HG03432 (cell line): ENCODE measurements around the gene PACS1.
"Not testable (repeated sequence)": the region's sequence is repeated elsewhere in the genome, so short reads cannot be mapped to it uniquely, and the experiment has no call there.

Experiments used
- ATAC-seq: cut with Tn5 transposase; IDR thresholded peaks from one replicate; pipeline ENCODE4 v1.9.1; 2021; ENCODE audit warnings: mild to moderate bottlenecking, moderate library complexity; ENCODE audit not compliant: unreplicated experiment

Gene PACS1

DNA sequence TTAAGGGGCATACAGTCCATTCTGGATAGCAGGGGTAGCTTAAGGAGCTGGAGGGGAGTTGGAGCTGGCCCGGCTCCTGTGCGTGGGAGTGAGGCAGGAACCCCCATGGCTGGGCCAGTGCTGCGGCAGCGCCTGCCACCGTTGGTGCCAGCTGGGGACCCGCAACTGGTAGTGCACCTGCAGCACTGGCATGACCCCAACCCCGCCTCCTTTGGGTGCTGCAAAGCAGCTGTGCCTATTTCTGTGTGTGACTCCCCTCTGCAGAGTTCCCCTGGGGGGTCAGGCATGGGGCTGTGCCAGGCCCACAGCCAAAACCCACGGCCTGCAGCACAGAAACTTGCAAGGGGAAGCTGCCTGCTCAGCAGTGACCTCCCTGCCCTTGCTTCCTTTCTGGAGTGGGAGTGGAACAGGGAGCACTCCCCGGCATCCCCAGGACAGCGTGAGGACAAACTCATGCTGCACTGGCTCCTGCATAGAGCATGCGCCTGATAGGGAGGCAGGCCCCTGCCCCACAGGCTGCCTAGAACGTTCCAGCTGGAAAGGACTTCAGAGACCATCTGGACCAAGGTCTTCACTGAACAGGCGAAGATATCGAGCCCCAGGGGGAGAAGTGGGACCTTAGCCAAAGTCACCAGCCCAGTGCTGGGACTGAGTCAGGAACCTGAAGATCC, 172.2 kb downstream of the PACS1 start:
- no peak for ATAC-seq

DNA sequence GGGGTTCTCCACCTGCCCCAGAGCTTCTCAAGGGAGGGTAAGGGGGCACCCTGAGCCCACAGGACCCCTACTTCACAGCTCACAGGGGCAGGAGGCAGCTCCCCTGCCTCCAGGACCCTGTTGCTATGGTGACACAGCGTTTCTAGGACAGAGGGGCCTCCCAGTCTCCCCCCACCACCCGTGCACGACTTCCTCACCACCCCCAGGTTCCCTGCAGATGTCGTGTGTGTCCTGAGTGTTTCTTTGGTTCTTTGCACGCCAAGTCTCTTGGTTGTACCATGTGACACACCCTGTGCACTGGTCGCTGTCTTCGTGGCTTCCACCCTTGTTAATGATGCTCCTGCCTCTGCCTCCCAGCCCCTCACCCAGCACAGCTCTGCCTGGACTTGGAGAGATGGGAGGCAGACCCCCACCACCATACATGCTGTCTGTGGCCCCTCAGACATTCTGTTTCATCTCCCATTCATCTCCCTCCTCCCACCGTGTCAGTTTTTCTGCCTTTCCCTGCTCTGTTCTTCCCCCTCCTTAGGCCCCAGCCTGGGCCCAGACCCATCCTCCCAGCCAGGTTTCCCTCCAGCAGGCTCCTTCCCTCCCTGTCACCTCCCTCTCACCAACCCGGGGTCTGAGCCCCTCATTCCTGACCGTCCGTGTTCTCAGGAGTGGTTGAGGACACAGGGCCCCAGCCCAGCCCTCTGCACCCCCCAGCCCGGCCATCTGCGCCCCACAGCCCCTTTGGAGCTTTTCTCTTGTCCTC, 173.9 kb downstream of the PACS1 start:
- no peak for ATAC-seq

- ATAC-seq = no peak
Measured at GRCh38 chr11:66247295-66247694, 177.2 kb downstream of the PACS1 start.

DNA sequence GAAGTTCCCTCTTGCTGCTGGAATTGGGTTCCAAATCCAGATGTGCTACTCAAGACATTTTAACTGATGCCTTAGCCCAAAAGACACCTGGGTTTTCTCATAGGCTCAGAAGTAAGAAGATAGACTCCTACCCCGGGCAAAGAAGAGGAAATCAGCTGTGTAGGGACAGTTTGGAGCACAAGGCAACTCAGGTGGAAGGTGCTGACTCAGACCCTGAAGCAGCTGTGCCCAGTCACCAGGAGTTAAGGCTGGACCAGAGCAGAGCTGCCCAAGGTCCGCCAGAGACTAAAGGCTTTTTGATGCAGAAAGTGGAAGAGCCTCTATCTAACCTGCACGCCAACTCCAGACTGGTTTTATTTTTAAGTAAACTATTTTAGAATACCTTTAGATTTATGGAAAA, 177.7 kb downstream of the PACS1 start:
- ATAC-seq = no peak

DNA sequence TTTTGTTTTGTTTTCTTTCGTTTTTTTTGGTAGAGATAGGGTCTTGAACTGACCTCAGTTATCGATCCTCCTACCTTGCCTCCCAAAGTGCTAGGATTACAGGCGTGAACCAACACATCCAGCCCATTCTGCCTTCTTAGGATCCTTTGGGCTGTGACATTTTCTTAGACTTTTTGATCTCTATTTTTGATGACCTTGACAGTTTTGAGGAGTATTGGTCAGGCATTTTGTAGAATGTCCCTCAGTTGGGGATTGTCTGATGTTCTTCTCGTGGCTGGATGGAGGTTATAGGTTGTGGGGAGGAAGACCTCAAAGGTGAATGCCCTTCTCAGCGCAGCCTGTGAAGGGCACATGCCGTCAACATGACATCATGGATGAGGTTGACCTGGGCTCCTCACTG, 178.8 kb downstream of the PACS1 start:
- no peak for ATAC-seq

- ATAC-seq = no peak
Measured at GRCh38 chr11:66251809-66252208, 181.7 kb downstream of the PACS1 start.

DNA sequence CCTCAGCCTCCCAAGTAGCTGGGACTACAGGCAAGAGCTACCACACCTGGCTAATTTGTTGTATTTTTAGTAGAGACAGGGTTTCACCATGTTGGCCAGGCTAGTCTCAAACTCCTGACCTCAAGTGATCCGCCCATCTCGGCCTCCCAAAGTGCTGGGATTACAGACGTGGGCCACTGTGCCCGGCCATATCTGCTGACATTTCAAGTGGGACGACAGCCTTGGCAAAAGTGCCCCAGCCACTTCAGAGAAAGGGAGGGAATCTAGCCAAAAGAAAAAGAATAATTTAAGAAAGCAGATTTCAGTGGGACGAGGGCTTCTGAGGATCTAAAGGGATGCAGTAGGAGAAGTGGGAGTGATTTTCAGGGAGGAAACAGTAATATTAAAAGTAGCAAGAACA, 183.0 kb downstream of the PACS1 start:
- not testable (repeated sequence) for ATAC-seq

DNA sequence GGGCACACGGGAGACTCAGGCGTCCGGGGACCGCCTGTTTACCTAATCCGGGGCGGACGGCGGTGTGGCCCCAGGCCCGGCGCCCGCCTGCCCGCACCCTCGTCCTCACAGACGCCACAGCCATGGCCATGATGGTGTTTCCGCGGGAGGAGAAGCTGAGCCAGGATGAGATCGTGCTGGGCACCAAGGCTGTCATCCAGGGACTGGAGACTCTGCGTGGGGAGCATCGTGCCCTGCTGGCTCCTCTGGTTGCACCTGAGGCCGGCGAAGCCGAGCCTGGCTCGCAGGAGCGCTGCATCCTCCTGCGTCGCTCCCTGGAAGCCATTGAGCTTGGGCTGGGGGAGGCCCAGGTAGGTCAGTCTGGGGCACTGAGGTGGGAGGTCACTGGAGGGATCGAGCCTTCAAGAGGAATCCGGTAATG, 188.4 kb downstream of the PACS1 start:
- no peak for ATAC-seq

DNA sequence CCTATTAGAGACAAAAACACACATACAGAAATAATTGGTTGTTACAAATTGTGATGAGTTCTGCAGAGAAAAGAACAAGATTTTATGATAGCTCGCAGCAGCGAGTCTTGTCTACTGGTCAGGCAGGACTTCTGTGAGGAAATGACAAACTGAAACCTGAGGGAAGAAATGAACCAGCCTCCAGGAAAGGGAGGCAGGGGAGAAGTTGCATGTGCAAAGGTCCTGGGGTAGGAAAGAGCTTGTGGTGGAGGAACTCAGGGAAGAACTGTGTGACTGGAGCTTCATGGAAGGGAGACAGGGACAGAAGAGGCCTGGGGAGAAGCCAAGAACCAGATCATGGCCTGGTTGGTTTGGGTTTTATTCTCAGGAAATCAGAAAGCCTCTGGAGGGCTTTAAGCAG, 189.2 kb downstream of the PACS1 start:
- no peak for ATAC-seq

- no peak for ATAC-seq
Measured at GRCh38 chr11:66259956-66260355, 189.9 kb downstream of the PACS1 start.

GRCh38 chr11:66261578-66261977, 191.5 kb downstream of the PACS1 start:
- no peak for ATAC-seq

DNA sequence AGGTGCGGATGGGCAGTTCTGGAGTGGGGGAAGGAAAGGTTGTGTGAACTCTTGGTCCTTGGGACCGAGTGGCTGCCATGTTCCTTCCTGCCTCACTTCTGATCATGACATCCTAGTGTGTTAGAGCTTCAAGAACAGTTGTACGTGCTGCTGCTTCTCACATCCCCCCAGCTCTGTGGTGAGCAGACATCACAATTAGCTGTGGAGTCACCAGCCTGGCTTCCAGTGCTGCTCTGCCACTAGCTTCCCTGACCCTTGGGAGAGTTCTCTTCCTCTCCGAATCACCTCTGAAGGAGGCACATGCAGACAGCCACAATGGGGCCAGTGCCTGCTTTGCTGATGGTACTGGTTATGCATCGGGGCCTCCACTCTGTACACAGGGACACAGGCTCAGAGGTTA, 192.1 kb downstream of the PACS1 start:
- ATAC-seq = no peak

DNA sequence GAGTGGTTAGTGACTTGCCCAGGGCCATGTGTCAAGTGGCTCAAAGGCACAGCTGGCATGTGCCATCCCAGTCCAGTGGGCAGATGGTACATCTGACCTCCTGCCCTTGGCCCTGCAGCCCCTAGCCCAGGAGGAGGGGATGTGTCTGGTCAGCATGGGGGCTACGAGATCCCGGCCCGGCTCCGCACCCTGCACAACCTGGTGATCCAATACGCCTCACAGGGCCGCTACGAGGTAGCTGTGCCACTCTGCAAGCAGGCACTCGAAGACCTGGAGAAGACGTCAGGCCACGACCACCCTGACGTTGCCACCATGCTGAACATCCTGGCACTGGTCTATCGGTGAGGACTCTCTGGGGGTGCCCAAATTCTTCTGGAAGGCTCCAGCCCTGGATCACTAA, 192.6 kb downstream of the PACS1 start:
- ATAC-seq = no peak

- no peak for ATAC-seq
Measured at GRCh38 chr11:66263231-66263630, 193.2 kb downstream of the PACS1 start.

GRCh38 chr11:66263785-66264184, 193.7 kb downstream of the PACS1 start:
- ATAC-seq = no peak

DNA sequence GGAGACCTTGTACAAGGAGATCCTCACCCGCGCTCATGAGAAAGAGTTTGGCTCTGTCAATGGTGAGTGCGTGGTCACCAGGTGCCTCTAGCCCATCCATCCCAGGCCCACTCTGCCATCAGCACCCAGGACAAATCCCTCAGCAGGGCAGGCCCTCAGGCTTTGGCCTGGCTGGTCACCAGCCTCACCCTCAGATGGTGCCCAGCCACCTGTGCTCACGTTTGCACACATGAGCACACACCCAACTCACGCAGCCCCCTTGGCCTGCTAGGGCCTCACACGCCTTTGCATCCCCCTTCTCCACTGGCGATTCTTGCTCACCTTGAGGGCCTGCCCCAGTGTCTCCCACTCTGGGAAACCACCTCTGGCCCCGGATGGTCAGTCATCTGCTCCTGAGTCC, 194.3 kb downstream of the PACS1 start:
- no peak for ATAC-seq

GRCh38 chr11:66264914-66265313, 194.8 kb downstream of the PACS1 start:
- no peak for ATAC-seq

- ATAC-seq = no peak
Measured at GRCh38 chr11:66265531-66266377, 195.7 kb downstream of the PACS1 start.

DNA sequence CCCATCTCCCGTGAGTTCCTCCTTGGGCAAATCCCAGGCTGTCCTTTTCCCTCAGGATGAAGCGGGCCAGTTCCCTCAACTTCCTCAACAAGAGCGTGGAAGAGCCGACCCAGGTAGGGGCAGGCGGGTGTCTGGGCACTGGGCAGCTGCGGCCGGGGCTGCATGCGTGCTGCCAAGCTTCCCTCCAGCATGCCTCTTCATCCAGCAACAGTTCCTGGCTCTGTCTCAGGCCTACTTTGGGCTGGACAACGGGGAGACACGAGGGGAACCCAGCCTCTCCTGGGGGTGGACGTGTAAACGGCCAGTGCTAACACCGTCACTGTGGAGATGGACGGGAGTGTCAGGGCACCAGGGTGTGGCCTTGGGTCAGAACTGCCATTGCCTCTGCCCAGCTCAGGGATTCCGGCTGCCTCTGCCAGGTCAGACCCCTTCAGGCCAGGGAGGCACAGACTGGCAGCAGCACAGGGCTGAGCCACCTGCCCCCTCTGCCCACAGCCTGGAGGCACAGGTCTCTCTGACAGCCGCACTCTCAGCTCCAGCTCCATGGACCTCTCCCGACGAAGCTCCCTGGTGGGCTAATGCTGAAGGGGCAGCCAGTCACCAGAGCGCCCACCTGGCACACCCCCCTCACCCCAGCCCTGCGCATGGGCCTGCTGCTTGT, 196.4 kb downstream of the PACS1 start:
- no peak for ATAC-seq

DNA sequence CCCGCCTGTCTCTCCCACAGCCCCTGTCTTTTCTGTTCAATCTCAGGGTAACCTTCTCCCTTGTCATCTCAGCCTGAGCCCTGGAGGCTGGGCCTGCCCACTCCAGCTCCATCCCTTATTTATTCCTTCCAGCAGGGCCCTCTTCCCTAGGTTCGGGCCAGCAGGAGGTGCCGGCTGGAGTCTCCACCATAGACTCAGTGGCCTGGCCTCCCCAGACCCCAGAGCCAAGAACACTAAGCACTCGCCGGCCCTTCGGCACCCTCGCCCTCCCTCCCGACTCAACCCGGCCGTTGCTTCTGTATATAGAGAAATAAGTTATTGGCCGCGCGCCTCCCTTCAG, 196.9 kb downstream of the PACS1 start:
- no peak for ATAC-seq
